HG03571 (cell line): Measurements from ENCODE around the gene PGS1.

Experiments
- ATAC-seq: cut with Tn5 transposase; IDR thresholded peaks from one replicate; pipeline ENCODE4 v1.9.1; 2021; ENCODE audit not compliant: unreplicated experiment

PGS1 gene

GRCh38 chr17:78406396-78406795 is 27.9 kb downstream of the PGS1 start:
- no peak for ATAC-seq

- no peak for ATAC-seq
Observed at GRCh38 chr17:78406920-78407319, 28.5 kb downstream of the PGS1 start.

GRCh38 chr17:78407387-78408000 is 29.0 kb downstream of the PGS1 start:
- no peak for ATAC-seq

GRCh38 chr17:78408476-78409050 is 30.1 kb downstream of the PGS1 start:
- ATAC-seq: no peak

- ATAC-seq: no peak
Observed at GRCh38 chr17:78409191-78409928, 30.9 kb downstream of the PGS1 start.

GRCh38 chr17:78411241-78411857 is 32.9 kb downstream of the PGS1 start:
- ATAC-seq: no peak

- no peak for ATAC-seq
Observed at GRCh38 chr17:78412403-78412802, 34.0 kb downstream of the PGS1 start.

- ATAC-seq: no peak
Observed at GRCh38 chr17:78414178-78415162, 36.0 kb downstream of the PGS1 start.

GRCh38 chr17:78415821-78416711 is 37.6 kb downstream of the PGS1 start:
- ATAC-seq: no peak

- no peak for ATAC-seq
Observed at GRCh38 chr17:78416791-78417530, 38.5 kb downstream of the PGS1 start.

GRCh38 chr17:78417531-78417909 is 39.1 kb downstream of the PGS1 start:
- no peak for ATAC-seq

- ATAC-seq: no peak
Observed at GRCh38 chr17:78418326-78419026, 40.0 kb downstream of the PGS1 start.

GRCh38 chr17:78419970-78420815 is 41.7 kb downstream of the PGS1 start:
- no peak for ATAC-seq

GRCh38 chr17:78421084-78421533 is 42.7 kb downstream of the PGS1 start:
- no peak for ATAC-seq

GRCh38 chr17:78421534-78422266 is 43.3 kb downstream of the PGS1 start:
- no peak for ATAC-seq

GRCh38 chr17:78422267-78422605 is 43.8 kb downstream of the PGS1 start:
- ATAC-seq: no peak
